CD14-positive monocyte (primary cell): ENCODE results near the gene PIP4K2B. TPM values are rescaled to one million over a fixed set of nuclear protein-coding genes. Genes with fewer than 3 reads are reported as not detected.

Experiments
- DNase-seq, 3 donors: peaks; one replicate each; pipeline ENCODE4 v3.0.0-alpha.2; 2011 to 2022
- H2AFZ ChIP-seq: 2 replicates; pipeline ENCODE4 v1.6.0; 2012; ENCODE audit warnings: mild to moderate bottlenecking, low read depth, low read length, inconsistent platforms; ENCODE audit not compliant: insufficient read depth, poor library complexity, severe bottlenecking
- H3K27ac ChIP-seq, 2 donors: 1 replicate in 1 of 2; 2 replicates in 1 of 2; pipeline ENCODE4 v1.5.1; 2012 to 2013; ENCODE audit warnings: low read length in 2 of 2, control low read depth in 1 of 2, inconsistent platforms in 1 of 2, low read depth in 1 of 2, mild to moderate bottlenecking in 1 of 2
- H3K27me3 ChIP-seq, 2 donors: one replicate each; pipeline versions ENCODE4 v1.6.0 to v1.6.1; 2011 to 2013; ENCODE audit warnings: low read length in 2 of 2; ENCODE audit not compliant: control insufficient read depth in 2 of 2, insufficient read depth in 2 of 2
- H3K36me3 ChIP-seq, 2 donors: replicated peaks in 1 of 2; 1 replicate in 1 of 2; 2 replicates in 1 of 2; pipeline versions ENCODE4 v1.5.1 to v1.6.1; 2012 to 2013; ENCODE audit warnings: low read length in 2 of 2, control low read depth in 1 of 2, inconsistent platforms in 1 of 2, mild to moderate bottlenecking in 1 of 2; ENCODE audit not compliant: insufficient read depth in 2 of 2, control insufficient read depth in 1 of 2
- H3K4me1 ChIP-seq, 2 donors: 1 replicate in 1 of 2; 2 replicates in 1 of 2; pipeline versions ENCODE4 v1.5.1 to v1.6.1; 2012 to 2013; ENCODE audit warnings: low read length in 2 of 2, control low read depth in 1 of 2, inconsistent platforms in 1 of 2, mild to moderate bottlenecking in 1 of 2, moderate library complexity in 1 of 2; ENCODE audit not compliant: insufficient read depth in 2 of 2, control insufficient read depth in 1 of 2
- H3K4me2 ChIP-seq: replicated peaks from 2 replicates; pipeline ENCODE3; 2012; ENCODE audit warnings: low read length, moderate library complexity, mild to moderate bottlenecking; ENCODE audit not compliant: poor library complexity, severe bottlenecking; ENCODE audit errors: extremely low read depth
- H3K4me3 ChIP-seq, 3 experiments: fragments of 200-600 bp in 1 of 3; sonication (generic) in 1 of 3; replicated peaks in 1 of 3; 1 replicate in 2 of 3; 2 replicates in 1 of 3; pipeline ENCODE4 v1.5.1; 2011 to 2013; ENCODE audit warnings: low read length in 3 of 3, mild to moderate bottlenecking in 3 of 3, control low read depth in 2 of 3, low read depth in 2 of 3, inconsistent platforms in 1 of 3, moderate library complexity in 1 of 3
- H3K79me2 ChIP-seq: 2 replicates; pipeline ENCODE4 v1.6.0; 2012; ENCODE audit warnings: mild to moderate bottlenecking, control low read depth, inconsistent platforms, low read length, moderate library complexity; ENCODE audit not compliant: insufficient read depth
- H3K9ac ChIP-seq: 2 replicates; pipeline ENCODE4 v1.6.0; 2017; ENCODE audit warnings: low read length, mild to moderate bottlenecking; ENCODE audit not compliant: insufficient read depth, poor library complexity, severe bottlenecking
- H3K9me3 ChIP-seq, 2 donors: replicated peaks in 1 of 2; 1 replicate in 1 of 2; 2 replicates in 1 of 2; pipeline versions ENCODE4 v1.5.1 to v1.6.1; 2012 to 2013; ENCODE audit warnings: low read length in 2 of 2, control low read depth in 1 of 2; ENCODE audit not compliant: control insufficient read depth in 1 of 2, insufficient read depth in 1 of 2
- H4K20me1 ChIP-seq: 2 replicates; pipeline ENCODE4 v1.6.0; 2012; ENCODE audit warnings: mild to moderate bottlenecking, low read length, control low read depth, moderate library complexity; ENCODE audit not compliant: insufficient read depth
- H3K27ac Mint-ChIP-seq, 7 donors: one replicate each; pipeline ENCODE4 v1.8.0; 2020; ENCODE audit warnings: mild to moderate bottlenecking in 7 of 7, mixed read lengths in 7 of 7, moderate library complexity in 6 of 7, inconsistent platforms in 2 of 7
- H3K27me3 Mint-ChIP-seq, 3 donors: one replicate each; pipeline ENCODE4 v1.8.0; 2021 to 2022; ENCODE audit warnings: low read depth in 3 of 3, mild to moderate bottlenecking in 3 of 3, mixed read lengths in 3 of 3, moderate library complexity in 3 of 3, inconsistent platforms in 1 of 3
- H3K36me3 Mint-ChIP-seq, 2 donors: one replicate each; pipeline ENCODE4 v1.8.0; 2020; ENCODE audit warnings: mixed read lengths in 2 of 2, inconsistent platforms in 1 of 2, mild to moderate bottlenecking in 1 of 2
- H3K4me1 Mint-ChIP-seq: one replicate; pipeline ENCODE4 v1.8.0; 2020; ENCODE audit warnings: mild to moderate bottlenecking, mixed read lengths
- H3K4me3 Mint-ChIP-seq, 2 donors: one replicate each; pipeline ENCODE4 v1.8.0; 2020; ENCODE audit warnings: mild to moderate bottlenecking in 2 of 2, mixed read lengths in 2 of 2, moderate library complexity in 1 of 2
- H3K9me3 Mint-ChIP-seq, 7 donors: one replicate each; pipeline ENCODE4 v1.8.0; 2020 to 2022; ENCODE audit warnings: mixed read lengths in 7 of 7, mild to moderate bottlenecking in 6 of 7, moderate library complexity in 6 of 7, inconsistent platforms in 2 of 7
- WGBS: methylation state at CpG from one replicate; pipeline ENCODE4 v1.1.5; 2013; ENCODE audit warnings: missing lambda C conversion rate; ENCODE audit not compliant: insufficient coverage; 5-methylcytosine and 5-hydroxymethylcytosine counted together
- intact Hi-C, 2 donors: fragments of 100-400 bp; cut with micrococcal nuclease; formaldehyde crosslinking; loops; one replicate each; pipeline versions ENCODE4 v1.15.0 to v1.15.1; 2023
- polyA plus RNA-seq, 3 donors: library from polyadenylated mRNA; depleted of rRNA in 1 of 3; unstranded in 2 of 3; stranded (reverse) in 1 of 3; fragments of 300-500 nt in 2 of 3; fragments of >200 nt in 1 of 3; fragmentation: Illumina TruSeq in 2 of 3; gene quantifications; 1 replicate in 2 of 3; 2 replicates in 1 of 3; pipeline ENCODE4 v1.2.3, GENCODE V29; 2012 to 2021
- TF ChIP-seq, protein P1 (sequence below): fragments of 200-600 bp; IDR thresholded peaks from one replicate; pipeline ENCODE4 v1.8.0; 2022; ENCODE audit warnings: antibody characterized with exemption, mild to moderate bottlenecking

The PIP4K2B gene
- polyA plus RNA-seq, 3 donors, result 4.4 to 20.2 (median 4.6) TPM

DNA sequence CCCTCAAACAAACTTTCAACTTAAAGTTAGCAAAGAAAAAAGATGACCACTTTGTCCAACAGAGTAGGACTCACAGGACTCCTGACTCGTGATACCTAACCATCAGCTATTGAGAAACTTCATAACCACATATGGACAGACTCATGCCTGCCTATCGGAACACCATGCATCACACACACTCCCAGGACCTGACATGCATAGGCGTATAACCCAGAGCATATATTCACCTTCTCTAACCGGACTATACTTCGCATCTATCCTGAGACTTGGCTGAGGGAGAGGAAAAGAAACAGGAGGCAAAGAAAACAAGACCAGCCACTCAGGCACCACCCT lies 2.2 kb downstream of the PIP4K2B start:
- Histone ChIP-seq H3K9ac (no peak overlapping the region), H3K4me2 (peak overlapping the region; percentile 99), H4K20me1 (peaks cover 36% of the 10 kb centered on the region), H3K79me2 (peaks cover 66% of the 10 kb centered on the region), H3K4me3 (no peak overlapping the region), H3K27ac (no peak overlapping the region), H3K9me3 (no peaks in the 10 kb centered on the region), H3K4me1 (peaks cover 25 to 27% of the 10 kb centered on the region in 2 donors), H3K36me3 (peaks cover 11 to 48% of the 10 kb centered on the region in 2 donors), H3K27me3 (no peaks in the 10 kb centered on the region), H2AFZ (no peak overlapping the region)
- H3K4me1 Mint-ChIP-seq, result peaks cover 32% of the 10 kb centered on the region
- TF ChIP-seq, protein P1, sequence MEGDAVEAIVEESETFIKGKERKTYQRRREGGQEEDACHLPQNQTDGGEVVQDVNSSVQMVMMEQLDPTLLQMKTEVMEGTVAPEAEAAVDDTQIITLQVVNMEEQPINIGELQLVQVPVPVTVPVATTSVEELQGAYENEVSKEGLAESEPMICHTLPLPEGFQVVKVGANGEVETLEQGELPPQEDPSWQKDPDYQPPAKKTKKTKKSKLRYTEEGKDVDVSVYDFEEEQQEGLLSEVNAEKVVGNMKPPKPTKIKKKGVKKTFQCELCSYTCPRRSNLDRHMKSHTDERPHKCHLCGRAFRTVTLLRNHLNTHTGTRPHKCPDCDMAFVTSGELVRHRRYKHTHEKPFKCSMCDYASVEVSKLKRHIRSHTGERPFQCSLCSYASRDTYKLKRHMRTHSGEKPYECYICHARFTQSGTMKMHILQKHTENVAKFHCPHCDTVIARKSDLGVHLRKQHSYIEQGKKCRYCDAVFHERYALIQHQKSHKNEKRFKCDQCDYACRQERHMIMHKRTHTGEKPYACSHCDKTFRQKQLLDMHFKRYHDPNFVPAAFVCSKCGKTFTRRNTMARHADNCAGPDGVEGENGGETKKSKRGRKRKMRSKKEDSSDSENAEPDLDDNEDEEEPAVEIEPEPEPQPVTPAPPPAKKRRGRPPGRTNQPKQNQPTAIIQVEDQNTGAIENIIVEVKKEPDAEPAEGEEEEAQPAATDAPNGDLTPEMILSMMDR, result no peak
- peaks cover 32 to 39% of the 10 kb centered on the region in 2 donors for H3K36me3 Mint-ChIP-seq
- H3K27ac Mint-ChIP-seq, result peak overlapping the region in 1 of 7 donors; percentile 32
- peaks cover 0 to 1% (median 0%) of the 10 kb centered on the region in 7 donors for H3K9me3 Mint-ChIP-seq
- WGBS, result 63% methylated on average over 2 of the region's 5 CpGs
- H3K27me3 Mint-ChIP-seq, result no peaks in the 10 kb centered on the region
- H3K4me3 Mint-ChIP-seq, result no peak overlapping the region
- DNase-seq, result peak in 1 of 3 donors; percentile 13
- intact Hi-C loops, result no loop called here

DNA sequence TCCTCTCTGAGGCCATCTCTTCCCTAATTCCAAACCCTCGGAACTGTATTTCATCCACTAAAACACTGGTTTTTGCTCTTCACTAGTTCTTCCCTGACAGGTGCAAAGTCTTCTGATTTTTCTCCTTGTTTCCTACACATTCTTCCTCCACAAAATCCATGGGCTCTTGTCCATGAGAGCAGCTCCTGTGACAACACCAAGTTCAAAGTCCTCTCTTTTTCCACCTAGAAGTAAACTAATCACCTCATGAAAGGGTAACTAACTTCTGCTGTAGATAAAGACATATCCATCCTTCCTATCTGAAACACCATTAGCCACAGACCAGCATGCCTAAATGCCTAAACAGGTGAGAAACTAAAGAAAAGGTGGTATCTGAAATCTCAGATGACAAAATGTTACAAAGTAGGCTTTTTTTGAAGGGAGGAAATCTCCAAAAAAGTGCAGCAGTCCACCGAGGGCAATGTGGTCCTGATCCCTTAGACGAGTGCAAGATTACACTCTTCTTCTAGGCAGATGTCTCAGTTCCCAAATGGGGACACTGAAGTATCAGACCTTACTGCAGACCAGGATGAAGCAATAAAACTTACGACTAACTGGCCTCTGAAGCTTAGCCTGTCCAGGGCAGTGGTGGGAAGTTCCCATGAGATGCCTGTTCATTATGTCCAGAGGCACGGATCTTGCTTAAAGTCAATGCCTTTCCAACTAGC lies 2.8 kb downstream of the PIP4K2B start:
- Histone ChIP-seq H3K27me3 (no peaks in the 10 kb centered on the region), H3K79me2 (peaks cover 69% of the 10 kb centered on the region), H3K4me1 (peaks cover 25 to 27% of the 10 kb centered on the region in 2 donors), H2AFZ (no peak overlapping the region), H4K20me1 (peaks cover 39% of the 10 kb centered on the region), H3K36me3 (peaks cover 5 to 45% of the 10 kb centered on the region in 2 donors), H3K9ac (no peak overlapping the region), H3K27ac (no peak overlapping the region), H3K4me2 (no peak overlapping the region), H3K4me3 (no peak overlapping the region), H3K9me3 (no peaks in the 10 kb centered on the region)
- H3K36me3 Mint-ChIP-seq, result peaks cover 29 to 39% of the 10 kb centered on the region in 2 donors
- H3K4me1 Mint-ChIP-seq, result peaks cover 32% of the 10 kb centered on the region
- peaks cover 0 to 1% (median 0%) of the 10 kb centered on the region in 7 donors for H3K9me3 Mint-ChIP-seq
- peak in 1 of 3 donors; percentile 12 for DNase-seq
- TF ChIP-seq, protein P1, result no peak
- peak overlapping the region in 2 of 7 donors; percentile 32 to 84 for H3K27ac Mint-ChIP-seq
- 73% methylated on average over 3 of the region's 5 CpGs for WGBS
- H3K27me3 Mint-ChIP-seq, result no peaks in the 10 kb centered on the region
- H3K4me3 Mint-ChIP-seq, result no peak overlapping the region
- intact Hi-C loops, result no loop called here
